GM21576 (cell line): ENCODE data around the gene SLC6A3.

Experiments used
- ATAC-seq: cut with Tn5 transposase; IDR thresholded peaks from one replicate; pipeline ENCODE4 v1.9.1; 2021; ENCODE audit warnings: mild to moderate bottlenecking, moderate library complexity; ENCODE audit not compliant: unreplicated experiment

SLC6A3 gene

DNA sequence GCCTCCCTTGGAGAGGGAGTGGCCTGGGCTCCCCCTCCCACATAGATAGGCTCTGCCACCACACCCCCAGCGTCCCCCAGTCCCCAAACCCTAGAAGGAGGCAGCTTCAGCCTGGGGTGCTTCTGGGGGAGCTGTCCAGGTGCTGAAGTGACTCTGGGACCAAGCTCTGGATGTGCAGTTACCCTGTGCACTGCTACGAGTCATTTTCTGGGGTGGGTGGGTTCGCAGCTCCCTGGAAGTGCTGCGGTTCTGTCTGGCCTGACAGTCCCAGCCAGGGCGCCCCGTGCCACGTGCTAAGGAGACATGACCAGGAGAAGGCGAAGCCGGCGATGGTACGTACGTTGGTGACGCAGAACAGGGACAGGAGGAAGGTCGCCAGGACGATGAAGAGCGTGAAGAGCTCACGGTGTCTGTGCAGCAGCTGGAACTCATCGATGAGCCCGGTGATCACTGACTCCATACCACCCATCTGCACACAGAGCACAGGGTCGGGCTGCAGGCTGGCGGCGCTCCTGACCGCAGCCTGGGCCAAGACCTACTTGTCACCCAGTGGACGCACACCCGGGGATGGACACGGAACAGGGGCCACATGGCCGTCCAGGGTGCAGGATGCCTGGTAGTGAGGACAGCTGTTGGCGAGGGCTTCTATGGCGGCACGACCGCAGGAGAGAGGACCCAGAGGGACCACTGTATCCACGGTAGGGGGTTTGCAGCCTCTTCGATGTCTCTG is 35.7 kb downstream of the SLC6A3 start:
- no peak for ATAC-seq

DNA sequence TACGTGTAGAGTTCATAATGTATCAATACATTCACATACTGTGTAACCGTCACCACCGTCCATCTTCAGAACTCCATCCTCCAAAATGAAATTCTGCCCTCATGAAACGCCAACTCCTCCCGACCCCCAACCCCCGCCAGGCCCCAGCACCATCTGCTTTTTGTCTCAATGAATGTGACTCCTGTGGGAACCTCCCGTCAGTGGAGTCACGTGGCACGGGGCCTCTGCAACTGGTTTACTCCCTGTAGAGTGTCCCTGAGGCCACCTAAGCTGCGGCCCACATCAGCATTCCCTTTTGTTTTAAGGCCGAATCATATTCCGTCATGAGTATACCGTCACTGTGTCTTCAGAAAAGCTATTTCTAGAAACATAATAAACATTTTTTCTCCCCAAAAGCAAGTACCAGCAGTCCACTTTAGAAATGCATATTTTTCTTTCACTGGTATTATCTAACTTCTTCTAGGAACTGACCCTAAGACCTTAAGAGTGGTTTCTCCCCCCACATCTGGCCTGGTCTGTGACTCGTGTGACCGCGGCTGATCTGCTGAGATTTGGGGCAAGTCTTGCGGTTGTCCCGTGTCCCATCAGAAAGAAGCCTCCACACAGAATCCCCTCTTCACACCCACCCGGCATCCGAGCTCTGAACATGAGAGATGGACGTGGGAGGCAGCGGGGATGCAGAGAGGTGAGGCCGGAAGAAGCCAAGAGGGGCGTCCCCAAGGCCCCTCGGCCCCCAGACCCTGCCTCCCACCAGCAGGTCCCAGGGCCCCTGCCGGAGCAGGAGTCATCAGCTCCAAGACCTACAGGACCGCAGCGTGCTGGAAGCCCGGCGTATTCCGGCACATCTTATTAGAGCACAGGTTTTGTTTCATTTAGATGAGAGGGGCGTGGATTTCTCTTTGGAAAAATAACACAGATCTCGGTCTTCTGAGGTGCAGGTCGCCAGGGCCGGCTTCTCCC is 38.3 kb downstream of the SLC6A3 start:
- no peak for ATAC-seq

DNA sequence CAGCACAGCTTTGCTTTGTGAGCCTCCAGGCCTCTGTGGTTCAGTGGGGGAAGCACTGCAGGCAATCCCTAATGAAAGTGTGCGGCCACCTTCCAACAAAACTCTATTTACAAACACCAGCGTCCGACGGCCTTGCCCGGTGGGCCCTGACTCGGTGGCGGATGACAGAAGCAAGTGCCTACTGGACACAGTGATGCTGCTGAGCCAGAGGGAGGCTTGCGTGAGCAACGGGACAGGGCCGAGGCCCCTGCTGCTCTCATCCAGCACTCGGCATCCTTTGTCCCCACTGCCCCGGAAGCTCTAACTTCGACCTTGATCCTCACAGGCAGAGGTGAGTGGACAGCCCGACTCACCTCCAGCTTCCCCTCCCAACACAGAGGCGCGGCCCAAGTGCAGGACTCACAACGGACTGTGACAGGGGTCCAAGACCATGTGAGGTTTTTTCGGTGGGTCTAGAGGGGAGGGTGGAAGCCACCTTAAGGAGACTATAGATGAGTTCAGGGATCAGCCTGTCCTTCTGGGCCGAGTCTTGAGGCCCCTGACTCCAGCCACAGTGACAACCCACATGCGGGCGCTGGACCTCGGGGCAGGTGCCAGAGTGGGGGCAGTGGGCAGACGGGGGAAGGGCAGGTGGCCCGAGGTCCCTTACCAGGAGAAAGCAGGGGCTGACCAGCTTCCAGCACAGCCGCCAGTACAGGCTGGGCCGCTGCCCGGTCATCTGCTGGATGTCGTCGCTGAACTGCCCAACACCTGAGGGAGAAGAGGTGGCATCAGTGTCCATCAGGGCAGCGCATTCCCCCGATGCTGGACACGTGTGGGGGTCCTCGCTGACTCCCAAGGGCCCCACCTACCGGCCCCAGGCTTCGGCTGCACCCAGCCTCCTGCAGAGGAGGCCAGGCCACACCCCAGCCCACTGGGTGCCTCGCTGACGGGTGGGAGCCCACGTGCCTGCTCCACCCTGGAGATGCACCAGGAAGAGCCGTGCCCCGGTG is 39.4 kb downstream of the SLC6A3 start:
- no peak for ATAC-seq

DNA sequence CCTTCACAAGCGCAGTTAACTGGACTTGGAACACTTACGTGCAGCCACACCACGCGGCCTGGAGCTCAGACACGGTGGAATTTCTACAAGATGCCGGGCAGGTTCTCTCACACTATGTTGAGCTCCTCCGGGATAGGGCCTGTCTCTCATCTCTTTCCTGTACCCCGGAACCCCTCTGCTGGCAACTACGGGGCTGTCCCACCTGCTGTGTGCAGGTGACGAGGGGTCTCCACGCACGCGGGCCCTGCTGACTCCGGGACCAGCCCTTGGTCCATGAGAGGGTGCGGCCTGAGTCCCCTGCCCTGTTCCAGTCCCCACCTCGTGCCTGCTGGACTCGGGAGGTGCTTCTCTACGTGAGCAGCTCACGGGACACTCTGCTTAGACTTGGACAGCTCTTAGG is 40.1 kb downstream of the SLC6A3 start:
- ATAC-seq = no peak

DNA sequence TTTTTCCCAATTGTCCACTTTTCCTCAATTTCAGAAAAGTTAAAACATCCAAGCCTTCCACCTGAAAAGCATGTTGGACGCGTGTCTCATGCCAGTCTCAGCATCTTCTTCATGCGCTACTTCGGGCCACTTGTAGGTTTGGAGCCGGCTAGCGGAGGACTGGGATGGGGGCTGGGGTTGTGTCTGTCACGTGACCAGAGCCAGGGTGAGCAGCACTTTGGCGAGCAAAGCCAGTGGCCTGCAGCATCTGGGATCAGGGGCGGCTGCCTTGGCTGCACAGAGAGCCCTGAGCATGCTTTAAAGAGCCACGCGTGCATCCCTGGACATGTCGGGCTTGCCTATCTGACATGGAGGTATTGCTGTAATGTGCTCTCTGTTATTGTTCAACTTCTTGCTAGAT is 41.2 kb downstream of the SLC6A3 start:
- no peak for ATAC-seq

DNA sequence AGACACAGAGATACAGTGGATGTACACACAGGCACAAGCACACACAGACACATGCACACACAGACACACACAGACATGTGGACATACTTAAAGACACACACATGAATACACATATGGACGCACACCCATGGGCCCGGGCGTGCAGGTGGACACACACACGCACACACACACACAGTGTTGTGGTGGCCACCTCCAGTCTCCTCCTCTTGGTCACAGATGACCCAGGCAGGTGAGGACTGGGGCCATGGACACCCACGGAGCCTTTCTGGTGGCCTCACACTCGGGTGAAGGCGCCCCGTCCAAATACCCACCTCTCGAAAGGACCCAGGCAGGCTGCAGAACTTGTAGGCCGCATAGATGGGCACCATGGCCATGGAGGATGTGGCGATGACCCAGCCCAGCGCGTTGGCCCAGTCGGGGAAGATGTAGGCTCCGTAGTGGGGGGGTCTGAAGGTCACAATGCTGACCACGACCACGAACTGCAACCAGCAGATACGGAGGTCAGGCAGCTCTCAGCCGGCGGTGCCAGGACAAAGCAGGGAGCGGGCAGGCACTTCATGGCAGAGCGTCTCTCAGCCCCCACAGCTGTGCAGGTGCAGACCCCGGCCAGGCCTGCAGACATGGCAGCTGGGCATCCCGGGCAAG is 42.5 kb downstream of the SLC6A3 start:
- no peak for ATAC-seq

DNA sequence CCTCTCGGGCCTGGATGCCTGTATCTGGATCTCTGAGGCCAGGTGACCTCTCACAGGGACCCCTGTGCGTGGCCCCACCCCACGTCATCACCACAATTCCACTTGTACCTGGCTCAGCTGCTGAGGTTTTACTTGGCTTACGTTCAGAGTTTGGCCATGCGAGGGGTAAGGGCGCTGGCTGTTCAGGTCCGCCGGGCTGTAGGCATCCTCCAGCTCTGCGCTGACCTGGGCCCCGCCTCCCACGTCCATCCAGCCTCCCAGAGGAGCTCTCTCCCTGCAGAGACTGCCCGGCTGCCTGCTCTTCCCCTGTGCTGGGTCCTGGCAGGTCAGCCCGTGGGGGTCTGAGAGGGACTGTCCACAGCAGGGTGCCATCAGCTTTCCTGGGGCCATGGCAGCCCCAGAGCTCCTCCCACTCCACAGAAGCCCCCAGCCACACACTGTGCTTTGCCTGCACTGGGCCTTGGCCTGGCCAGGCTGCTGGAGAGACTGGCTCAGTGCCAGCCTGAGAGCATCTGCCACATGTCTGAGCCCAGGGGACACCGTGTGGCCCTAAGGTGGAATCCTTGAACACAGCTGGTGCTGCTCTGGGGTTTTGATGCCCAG is 43.6 kb downstream of the SLC6A3 start:
- ATAC-seq = no peak

DNA sequence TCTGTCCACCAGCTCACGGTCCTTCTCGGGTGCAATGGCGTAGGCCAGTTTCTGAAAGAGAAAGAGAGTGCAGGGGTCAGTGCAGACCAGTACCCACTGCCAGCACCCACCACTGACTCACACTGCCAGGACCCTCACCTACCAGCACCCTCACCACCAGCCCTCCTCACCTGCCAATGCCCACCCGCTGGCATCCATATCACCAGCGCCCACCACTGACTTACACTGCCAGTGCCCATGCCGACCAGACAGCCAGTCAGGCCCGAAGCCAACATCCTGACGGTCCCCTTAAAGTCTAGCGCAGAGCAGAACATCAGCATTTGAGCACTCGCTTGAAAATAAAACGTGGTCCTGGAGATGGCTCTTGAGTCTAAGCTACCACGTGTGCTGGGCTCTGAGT is 44.3 kb downstream of the SLC6A3 start:
- ATAC-seq = no peak

DNA sequence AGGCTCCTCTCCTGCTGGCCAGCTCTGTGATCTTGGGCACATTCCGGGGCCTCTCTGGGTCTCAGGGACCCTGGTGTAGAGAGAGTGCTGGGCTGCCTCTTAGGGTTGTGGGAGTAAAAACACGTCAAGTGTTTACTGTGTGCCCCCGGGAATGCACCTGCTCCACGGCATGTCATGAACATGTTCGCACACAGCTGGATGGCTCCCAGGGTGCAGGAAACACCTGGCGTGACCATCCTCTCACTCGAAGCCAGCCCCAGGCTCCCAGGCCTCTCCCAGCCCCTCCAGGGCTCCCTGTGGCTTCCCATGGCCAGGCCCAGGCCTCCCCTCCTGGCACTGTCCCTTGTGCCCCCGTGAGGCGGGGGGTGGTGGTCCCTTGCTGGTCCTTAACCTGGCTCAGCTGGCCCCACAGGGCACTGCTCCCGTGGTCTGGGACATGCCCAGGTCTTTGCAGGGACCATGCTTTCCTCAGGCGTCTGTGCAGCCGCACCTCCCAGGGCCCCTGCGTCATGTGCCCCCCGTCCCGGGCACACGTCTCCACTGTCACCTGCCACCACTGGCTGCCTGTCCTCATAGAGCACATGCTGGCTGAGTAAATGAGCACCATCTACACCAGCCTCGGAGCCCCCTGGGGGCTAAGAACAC is 44.9 kb downstream of the SLC6A3 start:
- no peak for ATAC-seq

DNA sequence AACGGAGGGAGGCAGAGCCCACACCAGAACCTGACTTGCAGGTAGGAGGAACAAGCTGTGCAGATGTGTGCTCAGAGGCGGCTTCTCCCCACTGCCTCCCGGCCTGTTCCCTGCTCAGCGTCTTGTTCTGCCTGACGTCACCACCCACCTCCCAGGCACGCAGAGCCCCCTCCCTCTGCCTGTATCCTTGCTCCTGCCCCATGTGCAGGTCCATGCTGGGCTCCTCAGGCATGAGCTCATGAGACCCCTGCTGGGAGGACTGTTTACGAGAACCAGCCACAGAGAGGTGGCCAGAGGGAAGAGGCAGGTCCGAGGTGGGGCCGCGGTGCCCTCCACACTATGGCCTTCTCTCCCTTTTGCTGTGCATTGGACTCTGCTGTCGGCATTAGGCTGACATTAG is 45.5 kb downstream of the SLC6A3 start:
- ATAC-seq = no peak

DNA sequence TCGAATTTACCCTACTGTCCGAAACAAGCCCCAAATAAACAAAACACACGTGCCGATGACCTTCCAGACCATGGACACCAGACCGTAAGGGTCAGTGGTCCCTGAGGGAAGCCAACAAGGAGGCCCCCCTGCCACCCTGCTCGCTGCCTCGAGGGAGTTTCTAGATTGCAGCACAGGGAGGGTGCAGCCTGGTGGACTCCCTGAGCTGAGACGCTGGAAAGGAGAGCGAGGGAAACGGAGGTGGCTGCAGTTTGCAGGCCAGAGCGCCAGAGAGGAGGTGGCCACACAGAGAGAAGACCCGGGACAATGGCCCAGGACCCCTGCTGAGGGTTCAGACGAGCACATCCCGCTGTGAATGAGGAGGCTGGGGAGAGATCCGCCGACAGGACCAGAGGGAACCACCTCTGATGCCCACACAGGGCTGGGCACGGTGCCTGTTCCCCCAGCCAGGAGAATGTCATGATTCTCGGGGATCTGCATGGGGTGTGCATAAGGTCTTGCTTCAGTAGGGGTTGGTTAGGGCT is 48.9 kb downstream of the SLC6A3 start:
- ATAC-seq = no peak

DNA sequence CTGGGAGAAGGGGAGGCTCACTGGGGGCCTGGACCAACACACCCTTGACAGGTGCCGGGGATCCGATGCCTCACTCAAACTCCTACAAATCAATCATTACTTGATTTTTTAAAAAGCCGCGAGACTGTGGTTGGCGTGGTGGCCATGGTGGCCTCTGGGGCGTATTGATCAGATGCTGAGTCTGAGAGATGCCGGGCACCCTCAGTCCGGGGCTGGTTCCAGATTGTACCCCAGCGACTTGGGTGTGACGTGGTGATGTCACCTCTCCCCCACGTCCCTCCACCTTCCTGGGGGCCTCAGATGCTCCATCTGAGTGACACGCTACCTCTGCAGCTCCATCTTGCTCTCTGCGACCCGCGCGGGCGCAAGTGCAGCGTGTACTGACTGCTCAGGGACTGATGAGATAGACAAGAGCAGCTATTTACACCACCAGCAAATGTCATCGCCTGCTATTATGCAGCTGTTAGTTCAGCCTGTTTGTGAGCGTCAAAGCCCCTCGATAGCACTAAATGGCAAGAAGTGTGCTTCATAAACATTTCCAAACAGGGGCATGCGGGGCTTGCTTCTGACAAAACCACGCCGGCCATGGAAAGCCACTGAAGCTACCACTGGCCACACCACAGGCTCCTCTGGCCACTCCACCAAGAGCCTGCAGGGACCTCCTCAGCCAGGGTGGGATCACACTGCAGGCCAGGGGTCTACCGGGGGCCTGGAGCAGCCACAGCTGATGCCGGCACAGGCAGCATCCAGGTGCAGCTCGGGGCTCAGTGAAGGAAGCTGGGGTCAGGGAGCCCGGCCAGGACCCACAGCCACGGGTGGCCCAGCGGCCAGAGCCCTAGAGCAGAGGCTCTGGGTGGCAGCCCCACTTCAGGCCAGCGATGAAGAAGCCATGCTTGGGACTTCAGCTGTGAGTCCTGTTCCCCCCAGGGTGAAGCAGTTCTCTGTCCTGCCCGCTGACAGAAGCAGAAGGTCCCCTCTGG is 50.1 kb downstream of the SLC6A3 start:
- no peak for ATAC-seq

DNA sequence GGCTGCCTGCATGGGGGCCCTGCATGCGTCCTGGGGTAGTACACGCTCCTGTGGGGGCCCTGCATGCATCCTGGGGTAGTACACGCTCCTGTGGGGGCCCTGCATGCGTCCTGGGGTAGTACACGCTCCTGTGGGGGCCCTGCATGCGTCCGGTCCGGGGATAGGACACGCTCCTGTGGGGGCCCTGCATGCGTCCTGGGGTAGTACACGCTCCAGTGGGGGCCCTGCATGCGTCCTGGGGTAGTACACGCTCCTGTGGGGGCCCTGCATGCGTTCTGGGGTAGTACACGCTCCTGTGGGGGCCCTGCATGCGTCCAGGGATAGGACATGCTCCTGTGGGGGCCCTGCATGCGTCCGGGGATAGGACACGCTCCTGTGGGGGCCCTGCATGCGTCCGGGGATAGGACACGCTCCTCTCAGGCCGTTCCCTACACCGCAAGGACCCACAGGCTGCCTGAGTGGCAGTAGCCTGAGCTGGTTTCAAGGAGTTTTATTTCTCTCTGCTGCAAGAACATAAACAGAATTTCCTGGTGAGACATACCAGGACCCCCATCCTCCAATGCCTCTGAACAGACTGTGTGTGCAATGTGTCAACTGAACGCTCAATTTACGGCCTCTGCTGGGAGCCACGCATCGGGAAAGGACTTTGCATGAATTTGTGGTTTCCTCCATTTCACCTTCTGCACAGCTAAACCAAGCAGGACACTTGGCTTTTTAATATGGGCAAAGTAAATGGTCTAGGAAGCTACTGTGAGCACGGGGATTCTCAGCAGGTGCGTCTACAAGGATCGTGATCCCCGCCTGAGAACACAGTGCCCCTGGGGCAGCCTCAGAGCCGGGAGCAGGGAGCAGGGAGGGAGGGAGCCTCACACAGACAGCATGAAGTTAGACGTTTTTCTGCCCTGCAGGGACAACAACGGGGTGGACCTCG is 51.4 kb downstream of the SLC6A3 start:
- ATAC-seq = no peak

DNA sequence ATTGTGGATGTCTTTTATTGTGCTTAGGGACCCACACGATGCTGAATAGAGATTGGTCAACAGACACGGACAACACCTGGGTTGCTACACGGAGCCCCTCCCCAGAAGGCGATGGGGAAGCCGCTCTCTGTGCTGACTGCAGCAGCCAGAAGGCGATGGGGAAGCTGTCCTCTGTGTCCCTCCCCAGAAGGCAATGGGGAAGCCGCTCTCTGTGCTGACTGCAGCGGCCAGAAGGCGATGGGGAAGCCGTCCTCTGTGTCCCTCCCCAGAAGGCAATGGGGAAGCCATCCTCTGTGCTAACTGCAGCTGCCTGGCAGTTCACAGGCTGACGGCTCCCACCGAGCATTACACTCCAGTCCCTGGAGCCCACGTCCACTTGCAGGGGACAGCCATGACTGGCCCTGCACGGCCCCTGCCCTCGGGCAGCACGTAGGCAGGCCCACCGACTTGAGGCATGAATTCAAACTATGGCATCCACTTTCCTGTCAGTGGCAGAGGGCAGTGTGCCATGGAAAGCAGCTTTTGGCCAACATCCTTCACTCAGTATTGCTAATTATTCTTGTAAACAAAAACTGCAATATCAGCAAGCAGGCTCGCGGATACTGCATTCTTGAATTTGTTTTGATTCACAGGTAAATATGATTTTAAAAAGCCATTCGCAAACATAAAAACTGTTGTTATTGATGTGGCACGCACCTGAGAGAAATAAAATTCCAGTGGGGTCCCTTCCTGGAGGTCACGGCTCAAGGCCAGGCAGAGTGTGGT is 52.3 kb downstream of the SLC6A3 start:
- ATAC-seq = no peak

DNA sequence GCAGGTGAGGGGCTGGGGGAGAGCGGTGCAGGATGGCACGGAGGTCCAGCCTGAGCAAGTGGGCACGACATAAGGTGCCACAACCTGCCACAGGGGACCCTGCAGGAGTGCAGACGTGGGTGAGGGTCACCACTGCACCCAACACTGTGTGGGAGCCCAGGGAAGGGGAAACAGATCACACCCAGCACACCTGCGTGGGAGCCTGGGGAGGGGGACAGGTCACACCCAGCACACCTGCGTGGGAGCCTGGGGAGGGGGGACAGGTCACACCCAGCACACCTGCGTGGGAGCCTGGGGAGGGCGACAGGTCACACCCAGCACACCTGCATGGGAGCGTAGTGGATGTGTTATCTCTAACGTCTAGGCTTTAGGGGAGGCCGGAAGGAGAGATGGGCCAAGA is 53.0 kb downstream of the SLC6A3 start:
- ATAC-seq = no peak

DNA sequence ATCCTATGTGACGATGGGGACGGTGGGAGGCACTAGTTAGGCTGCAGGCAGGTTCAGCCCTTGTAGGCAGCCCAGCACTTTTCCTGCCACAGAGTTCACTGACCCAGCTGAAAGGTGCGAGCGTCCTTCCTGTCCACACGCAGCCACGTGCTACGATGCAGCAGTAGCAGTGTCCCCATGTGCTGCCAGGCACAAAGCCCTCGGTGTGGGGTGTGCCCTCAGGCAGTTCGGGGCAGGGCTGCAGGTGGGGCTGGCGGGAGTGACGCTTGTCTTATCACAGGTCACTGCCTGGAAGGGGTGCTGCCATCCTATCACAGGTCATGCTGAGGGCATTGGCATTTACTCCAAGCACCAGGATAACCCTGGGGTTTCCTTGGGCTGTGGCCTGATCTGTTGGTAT is 53.5 kb downstream of the SLC6A3 start:
- no peak for ATAC-seq
